NCI-H226 (cell line): ENCODE measurements around the gene PCDHB3.
A peak's percentile ranks its signal among the peaks of the same experiment; 100 is the strongest.
"Not testable (repeated sequence)": the region's sequence is repeated elsewhere in the genome, so short reads cannot be mapped to it uniquely, and the experiment has no call there.

ENCODE experiments used
- DNase-seq: peaks from one replicate; pipeline ENCODE4 v3.0.0-alpha.2; 2015

The PCDHB3 gene

GRCh38 chr5:141100243-141100805 is at the start of gene PCDHB3:
Gene PCDHB3 (plus strand): TSS chr5:141100473. CDS start chr5:141100650, 177 bp downstream.
- DNase-seq: no peak

GRCh38 chr5:141050622-141051520 is 49.4 kb upstream of the PCDHB3 start, which contains the start of gene PCDHB1:
Gene PCDHB1 (plus strand): TSS chr5:141051374. CDS start chr5:141051471, 97 bp downstream.
- no peak for DNase-seq

DNA sequence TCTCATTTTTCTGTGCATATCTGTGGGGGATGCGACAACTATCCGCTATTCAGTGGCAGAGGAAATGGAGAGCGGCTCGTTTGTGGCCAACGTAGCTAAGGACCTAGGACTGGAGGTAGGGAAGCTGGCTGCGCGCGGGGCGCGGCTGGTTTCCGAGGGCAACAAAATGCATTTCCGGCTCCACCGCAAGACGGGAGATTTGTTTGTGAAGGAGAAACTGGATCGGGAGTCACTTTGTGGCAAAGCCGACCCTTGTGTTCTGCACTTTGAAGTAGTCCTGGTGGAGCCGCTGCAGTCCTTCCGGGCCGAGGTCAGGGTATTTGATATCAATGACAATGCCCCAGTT is 48.8 kb upstream of the PCDHB3 start:
- no peak for DNase-seq

DNA sequence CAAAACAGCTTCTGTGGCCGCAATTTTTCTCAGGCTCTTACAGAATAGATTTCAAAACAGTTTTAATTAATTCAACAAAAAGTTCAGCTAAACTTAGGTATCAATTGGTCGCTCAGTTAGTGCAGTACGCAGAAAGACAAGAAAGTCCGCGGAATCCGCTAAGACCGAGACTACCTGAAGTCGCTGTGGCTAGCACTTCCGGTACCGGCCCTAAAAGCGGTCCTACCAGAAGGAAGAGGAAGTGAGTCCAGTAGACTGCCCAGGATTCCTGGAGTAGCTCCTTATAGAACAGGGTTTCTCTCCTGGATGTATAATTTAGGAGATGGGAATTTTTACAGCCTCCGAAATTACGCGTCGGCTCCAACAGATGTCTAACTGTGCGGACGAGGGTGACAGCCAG is 22.4 kb upstream of the PCDHB3 start:
- no peak for DNase-seq

- DNase-seq: no peak
Observed at GRCh38 chr5:141082228-141082627, 18.0 kb upstream of the PCDHB3 start.

- peak; percentile 62 for DNase-seq
Observed at GRCh38 chr5:141084487-141084989, 15.7 kb upstream of the PCDHB3 start.

DNA sequence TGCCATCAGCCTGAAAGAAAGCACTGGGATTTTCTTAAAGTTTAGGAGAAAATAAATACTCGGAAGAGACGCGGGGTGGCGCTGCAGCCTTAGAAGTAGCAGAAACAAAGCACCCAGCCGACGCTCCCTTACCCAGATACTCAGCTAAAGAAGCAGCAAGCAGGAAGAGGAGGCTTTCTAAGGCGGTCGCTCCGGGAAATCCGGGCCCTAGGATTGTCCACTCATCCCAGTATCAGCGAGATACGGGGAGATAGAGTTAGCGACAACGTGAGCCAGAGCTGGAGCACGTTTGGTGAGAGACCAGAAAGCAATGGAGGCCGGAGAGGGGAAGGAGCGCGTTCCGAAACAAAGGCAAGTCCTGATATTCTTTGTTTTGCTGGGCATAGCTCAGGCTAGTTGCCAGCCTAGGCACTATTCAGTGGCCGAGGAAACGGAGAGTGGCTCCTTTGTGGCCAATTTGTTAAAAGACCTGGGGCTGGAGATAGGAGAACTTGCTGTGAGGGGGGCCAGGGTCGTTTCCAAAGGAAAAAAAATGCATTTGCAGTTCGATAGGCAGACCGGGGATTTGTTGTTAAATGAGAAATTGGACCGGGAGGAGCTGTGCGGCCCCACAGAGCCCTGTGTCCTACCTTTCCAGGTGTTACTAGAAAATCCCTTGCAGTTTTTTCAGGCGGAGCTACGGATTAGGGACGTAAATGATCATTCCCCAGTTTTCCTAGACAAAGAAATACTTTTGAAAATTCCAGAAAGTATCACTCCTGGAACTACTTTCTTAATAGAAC is 5.6 kb upstream of the PCDHB3 start, which contains the start of gene PCDHB2:
Gene PCDHB2, plus strand, starts transcription at position 135 of the 782 bp plus-strand sequence. Its CDS starts 176 bp downstream, at position 311.
- peak; percentile 59 for DNase-seq

GRCh38 chr5:141095263-141095641 is 5.0 kb upstream of the PCDHB3 start:
- DNase-seq: no peak

DNA sequence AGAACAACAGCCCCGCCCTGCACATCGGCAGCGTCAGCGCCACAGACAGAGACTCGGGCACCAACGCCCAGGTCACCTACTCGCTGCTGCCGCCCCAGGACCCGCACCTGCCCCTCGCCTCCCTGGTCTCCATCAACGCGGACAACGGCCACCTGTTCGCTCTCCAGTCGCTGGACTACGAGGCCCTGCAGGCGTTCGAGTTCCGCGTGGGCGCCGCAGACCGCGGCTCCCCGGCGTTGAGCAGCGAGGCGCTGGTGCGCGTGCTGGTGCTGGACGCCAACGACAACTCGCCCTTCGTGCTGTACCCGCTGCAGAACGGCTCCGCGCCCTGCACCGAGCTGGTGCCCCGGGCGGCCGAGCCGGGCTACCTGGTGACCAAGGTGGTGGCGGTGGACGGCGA is 4.1 kb upstream of the PCDHB3 start:
- DNase-seq: not testable (repeated sequence)

DNA sequence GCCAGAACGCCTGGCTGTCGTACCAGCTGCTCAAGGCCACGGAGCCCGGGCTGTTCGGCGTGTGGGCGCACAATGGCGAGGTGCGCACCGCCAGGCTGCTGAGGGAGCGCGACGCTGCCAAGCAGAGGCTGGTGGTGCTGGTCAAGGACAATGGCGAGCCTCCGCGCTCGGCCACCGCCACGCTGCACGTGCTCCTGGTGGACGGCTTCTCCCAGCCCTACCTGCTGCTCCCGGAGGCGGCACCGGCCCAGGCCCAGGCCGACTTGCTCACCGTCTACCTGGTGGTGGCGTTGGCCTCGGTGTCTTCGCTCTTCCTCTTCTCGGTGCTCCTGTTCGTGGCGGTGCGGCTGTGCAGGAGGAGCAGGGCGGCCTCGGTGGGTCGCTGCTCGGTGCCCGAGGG is 3.7 kb upstream of the PCDHB3 start:
- not testable (repeated sequence) for DNase-seq

DNA sequence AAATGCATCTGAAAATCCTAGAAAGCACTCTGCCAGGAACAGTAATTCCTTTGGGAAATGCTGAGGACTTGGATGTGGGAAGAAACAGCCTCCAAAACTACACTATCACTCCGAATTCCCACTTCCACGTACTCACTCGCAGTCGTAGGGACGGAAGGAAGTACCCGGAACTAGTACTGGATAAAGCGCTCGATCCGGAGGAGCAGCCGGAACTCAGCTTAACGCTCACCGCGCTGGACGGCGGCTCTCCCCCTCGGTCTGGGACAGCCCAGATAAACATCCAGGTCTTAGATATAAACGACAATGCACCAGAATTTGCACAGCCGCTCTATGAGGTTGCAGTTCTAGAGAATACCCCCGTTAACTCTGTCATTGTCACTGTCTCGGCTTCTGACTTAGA is 786 bp downstream of the PCDHB3 start:
- DNase-seq: no peak

GRCh38 chr5:141102070-141102469 is 1.8 kb downstream of the PCDHB3 start:
- not testable (repeated sequence) for DNase-seq

DNA sequence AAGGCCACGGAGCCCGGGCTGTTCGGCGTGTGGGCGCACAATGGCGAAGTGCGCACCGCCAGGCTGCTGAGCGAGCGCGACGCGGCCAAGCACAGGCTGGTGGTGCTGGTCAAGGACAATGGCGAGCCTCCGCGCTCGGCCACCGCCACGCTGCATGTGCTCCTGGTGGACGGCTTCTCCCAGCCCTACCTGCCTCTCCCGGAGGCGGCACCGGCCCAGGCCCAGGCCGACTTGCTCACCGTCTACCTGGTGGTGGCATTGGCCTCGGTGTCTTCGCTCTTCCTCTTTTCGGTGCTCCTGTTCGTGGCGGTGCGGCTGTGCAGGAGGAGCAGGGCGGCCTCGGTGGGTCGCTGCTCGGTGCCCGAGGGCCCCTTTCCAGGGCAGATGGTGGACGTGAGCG is 2.2 kb downstream of the PCDHB3 start:
- DNase-seq: not testable (repeated sequence)

GRCh38 chr5:141105350-141105749 is 5.1 kb downstream of the PCDHB3 start:
- no peak for DNase-seq

DNA sequence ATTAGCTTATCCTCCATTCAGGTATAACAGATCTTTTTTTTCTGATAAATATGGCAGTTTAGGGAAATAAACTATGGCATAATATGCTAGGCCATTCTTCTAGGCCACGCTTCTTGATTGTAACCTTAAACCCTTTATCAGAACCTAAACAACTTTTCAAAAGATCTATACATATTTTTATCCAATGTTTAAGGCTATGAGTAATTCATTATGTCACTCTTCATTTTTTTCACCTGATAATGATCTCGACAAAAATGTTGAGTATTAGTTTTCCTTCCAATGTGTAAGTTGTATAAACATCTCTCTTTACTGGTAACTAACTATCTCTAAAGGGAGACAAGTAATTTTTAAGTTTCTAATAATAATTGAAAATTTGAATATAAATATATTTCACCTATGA is 19.0 kb downstream of the PCDHB3 start:
- DNase-seq: no peak

GRCh38 chr5:141121563-141121962 is 21.3 kb downstream of the PCDHB3 start, which contains the start of gene PCDHB4:
Gene PCDHB4 (plus strand): TSS chr5:141121818. CDS start chr5:141121999, 181 bp downstream.
- DNase-seq: no peak

- no peak for DNase-seq
Observed at GRCh38 chr5:141121985-141122384, 21.7 kb downstream of the PCDHB3 start.

GRCh38 chr5:141123396-141124135 is 23.3 kb downstream of the PCDHB3 start:
- DNase-seq: not testable (repeated sequence)

GRCh38 chr5:141127305-141127704 is 27.0 kb downstream of the PCDHB3 start:
- no peak for DNase-seq

DNA sequence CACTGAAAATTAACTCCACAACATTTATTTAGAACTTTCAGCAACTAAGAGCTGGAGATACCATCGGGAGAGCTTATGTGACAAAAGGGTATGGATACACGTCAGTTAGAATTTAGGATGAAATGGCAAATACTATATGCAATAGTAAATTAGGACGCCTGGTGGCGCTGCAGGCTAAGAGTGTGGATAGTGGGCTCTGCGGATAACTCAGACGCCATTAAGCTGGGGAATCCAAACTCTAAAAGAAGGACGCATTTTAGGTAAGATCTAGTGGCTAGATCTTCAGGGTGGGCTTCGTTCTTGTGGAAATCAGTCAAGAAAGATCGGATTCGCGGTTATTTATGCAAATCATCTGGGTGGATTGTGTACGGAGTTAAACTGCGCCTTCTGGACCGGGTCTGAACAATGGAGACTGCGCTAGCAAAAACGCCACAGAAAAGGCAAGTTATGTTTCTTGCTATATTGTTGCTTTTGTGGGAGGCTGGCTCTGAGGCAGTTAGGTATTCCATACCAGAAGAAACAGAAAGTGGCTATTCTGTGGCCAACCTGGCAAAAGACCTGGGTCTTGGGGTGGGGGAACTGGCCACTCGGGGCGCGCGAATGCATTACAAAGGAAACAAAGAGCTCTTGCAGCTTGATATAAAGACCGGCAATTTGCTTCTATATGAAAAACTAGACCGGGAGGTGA is 34.9 kb downstream of the PCDHB3 start, which contains the start of gene PCDHB5:
Gene PCDHB5, plus strand, starts transcription at position 177 of the 688 bp plus-strand sequence. Its CDS starts 229 bp downstream, at position 406.
- peak; percentile 39 for DNase-seq

DNA sequence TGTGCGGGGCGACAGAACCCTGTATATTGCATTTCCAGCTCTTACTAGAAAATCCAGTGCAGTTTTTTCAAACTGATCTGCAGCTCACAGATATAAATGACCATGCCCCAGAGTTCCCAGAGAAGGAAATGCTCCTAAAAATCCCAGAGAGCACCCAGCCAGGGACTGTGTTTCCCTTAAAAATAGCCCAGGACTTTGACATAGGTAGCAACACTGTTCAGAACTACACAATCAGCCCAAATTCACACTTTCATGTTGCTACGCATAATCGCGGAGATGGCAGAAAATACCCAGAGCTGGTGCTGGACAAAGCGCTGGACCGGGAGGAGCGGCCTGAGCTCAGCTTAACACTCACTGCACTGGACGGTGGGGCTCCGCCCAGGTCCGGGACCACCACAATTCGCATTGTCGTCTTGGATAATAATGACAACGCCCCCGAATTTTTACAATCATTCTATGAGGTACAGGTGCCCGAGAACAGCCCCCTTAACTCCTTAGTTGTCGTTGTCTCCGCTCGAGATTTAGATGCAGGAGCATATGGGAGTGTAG is 35.5 kb downstream of the PCDHB3 start:
- no peak for DNase-seq
